Measurements from ENCODE around the gene TMEM109.

- TF ChIP-seq CTCF (IDR thresholded peaks at IDR 0.05) (no peak), POLR2A (IDR thresholded peaks at IDR 0.05) (no peak)
These were observed 45.5 kb downstream of the TMEM109 start for GRCh38 chr11:60959431-60959830.
